ENCODE measurements around the gene SUCNR1. TPM values are rescaled to one million over a fixed set of nuclear protein-coding genes. Genes with fewer than 3 reads are reported as not detected.
"Not testable (repeated sequence)": the region's sequence is repeated elsewhere in the genome, so short reads cannot be mapped to it uniquely, and the experiment has no call there.

The SUCNR1 gene
- total RNA-seq, 1 donor from 2014 or later: 0.22 TPM

- no peak for DNase-seq (ENCODE audit: low spot score)
- intact Hi-C loops (cut with DNase I): no loop called here
Measured at GRCh38 chr3:151867666-151868065, 5.8 kb upstream of the SUCNR1 start.

- DNase-seq (ENCODE audit: low spot score): no peak
- intact Hi-C loops (cut with DNase I): no loop called here
Measured at GRCh38 chr3:151869181-151869580, 4.3 kb upstream of the SUCNR1 start.

- DNase-seq (ENCODE audit: low spot score): no peak
- intact Hi-C loops (cut with DNase I): no loop called here
Measured at GRCh38 chr3:151871639-151872468, 1.6 kb upstream of the SUCNR1 start.

- DNase-seq (ENCODE audit: low spot score); intact Hi-C loops (cut with DNase I): not testable (repeated sequence)
Measured at GRCh38 chr3:151874079-151874478, 636 bp downstream of the SUCNR1 start.

GRCh38 chr3:151875759-151876158 is 2.3 kb downstream of the SUCNR1 start:
- intact Hi-C loops (cut with DNase I): no loop called here
- no peak for DNase-seq (ENCODE audit: low spot score)

GRCh38 chr3:151877269-151877668 is 3.8 kb downstream of the SUCNR1 start:
- intact Hi-C loops (cut with DNase I): no loop called here

GRCh38 chr3:151878465-151878864 is 5.0 kb downstream of the SUCNR1 start:
- intact Hi-C loops (cut with DNase I): no loop called here
- no peak for DNase-seq (ENCODE audit: low spot score)

More at GRCh38 chr3:151877269-151877668, 3.8 kb downstream of the SUCNR1 start:
- DNase-seq (ENCODE audit: low spot score): no peak

- DNase-seq (ENCODE audit: low spot score): no peak
- intact Hi-C loops (cut with DNase I): no loop called here
Measured at GRCh38 chr3:151879037-151879436, 5.6 kb downstream of the SUCNR1 start.

GRCh38 chr3:151879679-151880415 is 6.4 kb downstream of the SUCNR1 start:
- intact Hi-C loops (cut with DNase I): no loop called here
- DNase-seq (ENCODE audit: low spot score): no peak

GRCh38 chr3:151880416-151880690 is 6.9 kb downstream of the SUCNR1 start:
- no peak for DNase-seq (ENCODE audit: low spot score)
- intact Hi-C loops (cut with DNase I): no loop called here

GRCh38 chr3:151881137-151881536 is 7.7 kb downstream of the SUCNR1 start:
- intact Hi-C loops (cut with DNase I): no loop called here
- no peak for DNase-seq (ENCODE audit: low spot score)

GRCh38 chr3:151885397-151885796 is 12.0 kb downstream of the SUCNR1 start:
- intact Hi-C loops (cut with DNase I); DNase-seq (ENCODE audit: low spot score): not testable (repeated sequence)

- intact Hi-C loops (cut with DNase I); DNase-seq (ENCODE audit: low spot score): not testable (repeated sequence)
Measured at GRCh38 chr3:151887450-151888211, 14.2 kb downstream of the SUCNR1 start.

GRCh38 chr3:151890721-151891141 is 17.3 kb downstream of the SUCNR1 start:
- intact Hi-C loops (cut with DNase I): no loop called here

GRCh38 chr3:151891721-151892120 is 18.3 kb downstream of the SUCNR1 start:
- DNase-seq (ENCODE audit: low spot score): no peak

More at GRCh38 chr3:151890721-151891141, 17.3 kb downstream of the SUCNR1 start:
- no peak for DNase-seq (ENCODE audit: low spot score)

GRCh38 chr3:151894219-151894618 is 20.8 kb downstream of the SUCNR1 start:
- DNase-seq (ENCODE audit: low spot score): no peak
- intact Hi-C loops (cut with DNase I): no loop called here

More at GRCh38 chr3:151891721-151892120, 18.3 kb downstream of the SUCNR1 start:
- intact Hi-C loops (cut with DNase I): no loop called here

GRCh38 chr3:151895478-151896241 is 22.2 kb downstream of the SUCNR1 start:
- no peak for DNase-seq (ENCODE audit: low spot score)
- intact Hi-C loops (cut with DNase I): no loop called here

- DNase-seq (ENCODE audit: low spot score): no peak
- intact Hi-C loops (cut with DNase I): no loop called here
Measured at GRCh38 chr3:151896246-151897012, 23.0 kb downstream of the SUCNR1 start.

GRCh38 chr3:151898121-151898520 is 24.7 kb downstream of the SUCNR1 start:
- intact Hi-C loops (cut with DNase I); DNase-seq (ENCODE audit: low spot score): not testable (repeated sequence)
